Measurements from ENCODE around the gene PACSIN2. TPM values are rescaled to one million over a fixed set of nuclear protein-coding genes. Genes with fewer than 3 reads are reported as not detected.
A peak's percentile ranks its signal among the peaks of the same experiment; 100 is the strongest.

Gene PACSIN2
- total RNA-seq, 1 donor from 2014 or later, result 93.7 TPM

- TF ChIP-seq CTCF (IDR thresholded peaks at IDR 0.05; ENCODE audit: unreplicated experiment), result no peak
- H3K4me3 Mint-ChIP-seq (ENCODE audit: unreplicated experiment), result no peak overlapping the region
- H3K36me3 Mint-ChIP-seq (ENCODE audit: low read depth, unreplicated experiment), result peaks cover 20% of the 10 kb centered on the region
- no peaks in the 10 kb centered on the region for H3K9me3 Mint-ChIP-seq (ENCODE audit: unreplicated experiment)
- H3K4me1 Mint-ChIP-seq (ENCODE audit: unreplicated experiment), result peaks cover 56% of the 10 kb centered on the region
- peaks cover 3% of the 10 kb centered on the region for H3K27me3 Mint-ChIP-seq (ENCODE audit: unreplicated experiment)
- DNase-seq (ENCODE audit: low spot score), result no peak
- peak overlapping the region; percentile 52 for H3K27ac Mint-ChIP-seq (ENCODE audit: unreplicated experiment)
Observed at GRCh38 chr22:42906605-42907348, 108.2 kb downstream of the PACSIN2 start.

GRCh38 chr22:42905702-42906183, 109.2 kb downstream of the PACSIN2 start:
- no peak overlapping the region for H3K27ac Mint-ChIP-seq (ENCODE audit: unreplicated experiment)
- no peak overlapping the region for H3K4me3 Mint-ChIP-seq (ENCODE audit: unreplicated experiment)
- no peak for DNase-seq (ENCODE audit: low spot score)
- H3K27me3 Mint-ChIP-seq (ENCODE audit: unreplicated experiment), result peaks cover 3% of the 10 kb centered on the region
- no peaks in the 10 kb centered on the region for H3K9me3 Mint-ChIP-seq (ENCODE audit: unreplicated experiment)
- H3K36me3 Mint-ChIP-seq (ENCODE audit: low read depth, unreplicated experiment), result peaks cover 15% of the 10 kb centered on the region
- peaks cover 50% of the 10 kb centered on the region for H3K4me1 Mint-ChIP-seq (ENCODE audit: unreplicated experiment)
- no peak for TF ChIP-seq CTCF (IDR thresholded peaks at IDR 0.05; ENCODE audit: unreplicated experiment)

GRCh38 chr22:42905217-42905616, 109.7 kb downstream of the PACSIN2 start:
- Mint-ChIP-seq H3K27me3 (ENCODE audit: unreplicated experiment) (peaks cover 3% of the 10 kb centered on the region), H3K9me3 (ENCODE audit: unreplicated experiment) (no peaks in the 10 kb centered on the region), H3K4me1 (ENCODE audit: unreplicated experiment) (peaks cover 50% of the 10 kb centered on the region), H3K4me3 (ENCODE audit: unreplicated experiment) (no peak overlapping the region), H3K36me3 (ENCODE audit: low read depth, unreplicated experiment) (peaks cover 15% of the 10 kb centered on the region), H3K27ac (ENCODE audit: unreplicated experiment) (peak overlapping the region; percentile 14)
- TF ChIP-seq CTCF (IDR thresholded peaks at IDR 0.05; ENCODE audit: unreplicated experiment), result no peak
- no peak for DNase-seq (ENCODE audit: low spot score)

GRCh38 chr22:42904050-42904449, 110.9 kb downstream of the PACSIN2 start:
- peaks cover 50% of the 10 kb centered on the region for H3K4me1 Mint-ChIP-seq (ENCODE audit: unreplicated experiment)
- H3K27ac Mint-ChIP-seq (ENCODE audit: unreplicated experiment), result peak overlapping the region; percentile 34
- TF ChIP-seq CTCF (IDR thresholded peaks at IDR 0.05; ENCODE audit: unreplicated experiment), result no peak
- H3K27me3 Mint-ChIP-seq (ENCODE audit: unreplicated experiment), result peaks cover 6% of the 10 kb centered on the region
- H3K4me3 Mint-ChIP-seq (ENCODE audit: unreplicated experiment), result no peak overlapping the region
- H3K36me3 Mint-ChIP-seq (ENCODE audit: low read depth, unreplicated experiment), result peaks cover 12% of the 10 kb centered on the region
- no peaks in the 10 kb centered on the region for H3K9me3 Mint-ChIP-seq (ENCODE audit: unreplicated experiment)
- DNase-seq (ENCODE audit: low spot score), result no peak

- no peak for DNase-seq (ENCODE audit: low spot score)
- no peak for TF ChIP-seq CTCF (IDR thresholded peaks at IDR 0.05; ENCODE audit: unreplicated experiment)
- Mint-ChIP-seq H3K27ac (ENCODE audit: unreplicated experiment) (no peak overlapping the region), H3K36me3 (ENCODE audit: low read depth, unreplicated experiment) (peaks cover 6% of the 10 kb centered on the region), H3K4me1 (ENCODE audit: unreplicated experiment) (peaks cover 46% of the 10 kb centered on the region), H3K27me3 (ENCODE audit: unreplicated experiment) (peaks cover 6% of the 10 kb centered on the region), H3K4me3 (ENCODE audit: unreplicated experiment) (no peak overlapping the region), H3K9me3 (ENCODE audit: unreplicated experiment) (no peaks in the 10 kb centered on the region)
Observed at GRCh38 chr22:42902875-42903510, 112.0 kb downstream of the PACSIN2 start.

Measured in endothelial cell (in vitro differentiated cells).